Thymus (tissue), 14 donors: ENCODE results near the gene MYD88. TPM values are rescaled to one million over a fixed set of nuclear protein-coding genes. Genes with fewer than 3 reads are reported as not detected.

Source experiments
- DNase-seq, 9 donors: peaks; one replicate each; pipeline ENCODE4 v3.0.0-alpha.2; 2013; ENCODE audit warnings: low spot score in 9 of 9, low read depth in 6 of 9, missing footprints in 1 of 9
- H3K27ac ChIP-seq, 2 donors: one replicate each; pipeline ENCODE4 v1.5.1; 2013; ENCODE audit warnings: control low read depth in 1 of 2, low read depth in 1 of 2, low read length in 1 of 2, mild to moderate bottlenecking in 1 of 2, moderate library complexity in 1 of 2
- H3K27me3 ChIP-seq, 2 donors: one replicate each; pipeline ENCODE4 v1.5.1; 2013; ENCODE audit warnings: low read length in 1 of 2; ENCODE audit not compliant: control insufficient read depth in 2 of 2, insufficient read depth in 1 of 2
- H3K36me3 ChIP-seq, 2 donors: one replicate each; pipeline ENCODE4 v1.5.1; 2013; ENCODE audit warnings: low read length in 1 of 2, mild to moderate bottlenecking in 1 of 2, moderate library complexity in 1 of 2; ENCODE audit not compliant: control insufficient read depth in 2 of 2, insufficient read depth in 2 of 2
- H3K4me1 ChIP-seq, 2 donors: one replicate each; pipeline ENCODE4 v1.5.1; 2013; ENCODE audit warnings: low read length in 2 of 2; ENCODE audit not compliant: control insufficient read depth in 2 of 2, insufficient read depth in 2 of 2
- H3K4me3 ChIP-seq, 2 donors: one replicate each; pipeline ENCODE4 v1.5.1; 2013; ENCODE audit warnings: low read length in 2 of 2, control low read depth in 1 of 2, mild to moderate bottlenecking in 1 of 2
- H3K9me3 ChIP-seq, 2 donors: one replicate each; pipeline ENCODE4 v1.5.1; 2013; ENCODE audit warnings: low read length in 1 of 2, mild to moderate bottlenecking in 1 of 2; ENCODE audit not compliant: control insufficient read depth in 2 of 2, insufficient read depth in 1 of 2
- WGBS: extraction: QIAGEN DNeasy Blood & Tissue Kit; methylation state at CpG from one replicate; pipeline ENCODE4 v1.1.7; 2013; 5-methylcytosine and 5-hydroxymethylcytosine counted together
- long read RNA-seq, 10 donors: transcript quantifications; one replicate each; lab custom pipeline, GENCODE V29; 2026
- polyA plus RNA-seq: library from polyadenylated mRNA; stranded (reverse); fragments of 200-250 nt; gene quantifications from one replicate; pipeline ENCODE4 v1.2.3, GENCODE V29; 2013
- total RNA-seq: library from RNA; stranded (reverse); fragments of 120-200 nt; gene quantifications from one replicate; pipeline ENCODE4 v1.2.4, GENCODE V29; 2013
- donor health status: healthy.

The MYD88 gene
- 15.1 TPM for total RNA-seq
- polyA plus RNA-seq, result 54.3 TPM
- long read RNA-seq, donor 1, partial matches to known transcripts, result 0 of 4 reads
- long read RNA-seq, donor 1, other reads (novel, unspliced or antisense), result 0 of 4 reads
- long read RNA-seq, donor 2, transcript MYD88-201 (5 exons, 2,850 nt), result major isoform, 68 of 172 reads
- long read RNA-seq, donor 2, partial matches to known transcripts, result 78 of 172 reads
- long read RNA-seq, donor 2, other reads (novel, unspliced or antisense), result 12 of 172 reads
- long read RNA-seq, donor 3, transcript MYD88-201 (5 exons, 2,850 nt), result major isoform, 31 of 44 reads
- long read RNA-seq, donor 3, partial matches to known transcripts, result 0 of 44 reads
- long read RNA-seq, donor 3, other reads (novel, unspliced or antisense), result 7 of 44 reads
- long read RNA-seq, donor 4, transcript MYD88-201 (5 exons, 2,850 nt), result major isoform, 8 of 11 reads
- long read RNA-seq, donor 4, partial matches to known transcripts, result 0 of 11 reads
- long read RNA-seq, donor 4, other reads (novel, unspliced or antisense), result 0 of 11 reads
- long read RNA-seq, donor 5, transcript MYD88-201 (5 exons, 2,850 nt), result major isoform, 28 of 53 reads
- long read RNA-seq, donor 5, transcript MYD88-210 (2 exons, 3,314 nt), result minor isoform, 6 of 53 reads
- long read RNA-seq, donor 5, partial matches to known transcripts, result 6 of 53 reads
- long read RNA-seq, donor 5, other reads (novel, unspliced or antisense), result 10 of 53 reads
- long read RNA-seq, donor 6, transcript MYD88-201 (5 exons, 2,850 nt), result major isoform, 11 of 20 reads
- long read RNA-seq, donor 6, partial matches to known transcripts, result 7 of 20 reads
- long read RNA-seq, donor 6, other reads (novel, unspliced or antisense), result 0 of 20 reads
- long read RNA-seq, donor 7, transcript MYD88-201 (5 exons, 2,850 nt), result major isoform, 21 of 50 reads
- long read RNA-seq, donor 7, partial matches to known transcripts, result 28 of 50 reads
- long read RNA-seq, donor 7, other reads (novel, unspliced or antisense), result 0 of 50 reads
- long read RNA-seq, donor 8, transcript MYD88-201 (5 exons, 2,850 nt), result major isoform, 10 of 14 reads
- long read RNA-seq, donor 8, partial matches to known transcripts, result 0 of 14 reads
- long read RNA-seq, donor 8, other reads (novel, unspliced or antisense), result 0 of 14 reads
- long read RNA-seq, donor 9, transcript MYD88-201 (5 exons, 2,850 nt), result major isoform, 16 of 17 reads
- long read RNA-seq, donor 9, partial matches to known transcripts, result 0 of 17 reads
- long read RNA-seq, donor 9, other reads (novel, unspliced or antisense), result 0 of 17 reads
- long read RNA-seq, donor 10, transcript MYD88-201 (5 exons, 2,850 nt), result major isoform, 19 of 34 reads
- long read RNA-seq, donor 10, partial matches to known transcripts, result 13 of 34 reads
- long read RNA-seq, donor 10, other reads (novel, unspliced or antisense), result 0 of 34 reads

DNA sequence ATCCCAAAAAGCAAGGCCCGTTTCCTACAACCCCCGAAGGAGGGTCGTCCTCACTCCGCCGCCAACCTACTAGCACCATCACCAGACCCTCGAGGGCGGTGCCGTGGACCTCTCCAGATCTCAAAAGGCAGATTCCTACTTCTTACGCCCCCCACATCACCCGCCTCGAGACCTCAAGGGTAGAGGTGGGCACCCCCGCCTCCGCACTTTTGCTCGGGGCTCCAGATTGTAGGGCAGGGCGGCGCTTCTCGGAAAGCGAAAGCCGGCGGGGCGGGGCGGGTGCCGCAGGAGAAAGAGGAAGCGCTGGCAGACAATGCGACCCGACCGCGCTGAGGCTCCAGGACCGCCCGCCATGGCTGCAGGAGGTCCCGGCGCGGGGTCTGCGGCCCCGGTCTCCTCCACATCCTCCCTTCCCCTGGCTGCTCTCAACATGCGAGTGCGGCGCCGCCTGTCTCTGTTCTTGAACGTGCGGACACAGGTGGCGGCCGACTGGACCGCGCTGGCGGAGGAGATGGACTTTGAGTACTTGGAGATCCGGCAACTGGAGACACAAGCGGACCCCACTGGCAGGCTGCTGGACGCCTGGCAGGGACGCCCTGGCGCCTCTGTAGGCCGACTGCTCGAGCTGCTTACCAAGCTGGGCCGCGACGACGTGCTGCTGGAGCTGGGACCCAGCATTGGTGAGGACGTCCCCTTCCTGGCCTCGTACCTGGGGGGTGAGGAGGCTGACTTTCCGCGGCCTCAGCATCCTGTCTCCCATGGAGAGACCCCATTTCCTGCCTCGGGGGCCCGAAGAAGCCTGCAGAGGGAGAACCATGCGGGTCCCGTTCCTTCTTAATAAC lies at the start of gene MYD88:
MYD88 (plus strand) TSS at position 313 of the 842 bp plus-strand sequence; CDS start at position 353, 40 bp downstream.
- Histone ChIP-seq H3K27me3 (no peaks in the 10 kb centered on the region), H3K27ac (peak within 1 kb of the TSS; percentile 90 to 94), H3K9me3 (no peaks in the 10 kb centered on the region), H3K4me3 (peak within 1 kb of the TSS; percentile 93 to 96), H3K36me3 (peaks cover 33 to 36% of the 10 kb centered on the region in 2 donors), H3K4me1 (peaks cover 27 to 42% of the 10 kb centered on the region in 2 donors)
- peak in 6 of 9 donors; percentile 69 to 91 (median 80) for DNase-seq
- WGBS, result under 1% methylated on average over 65 of the region's 65 CpGs

DNA sequence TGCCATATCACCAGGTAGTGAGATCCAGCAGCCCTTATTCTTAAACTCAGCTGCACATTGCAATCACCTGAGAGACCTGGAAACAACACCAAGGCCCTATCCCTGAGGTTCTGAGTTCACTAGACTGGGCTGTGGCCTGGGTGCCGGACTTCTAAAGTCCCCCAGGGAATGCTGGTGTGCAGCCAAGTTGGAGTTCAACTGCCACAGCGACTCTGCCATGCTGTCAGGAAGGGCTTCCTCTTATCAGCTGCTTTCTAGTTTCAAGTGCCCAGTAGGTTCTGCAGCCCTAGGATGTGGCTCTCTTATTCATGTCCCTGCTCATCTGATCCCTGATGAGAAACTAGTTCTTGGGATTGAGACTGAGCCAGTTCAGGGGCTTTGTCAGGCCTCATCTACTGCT lies 49.3 kb upstream of the MYD88 start:
- DNase-seq, result no peak
- no peaks in the 10 kb centered on the region for H3K9me3 ChIP-seq
- 96% methylated on average over 2 of the region's 2 CpGs for whole genome bisulfite sequencing
- no peaks in the 10 kb centered on the region for H3K36me3 ChIP-seq
- H3K4me1 ChIP-seq, result peaks cover 0 to 4% of the 10 kb centered on the region in 2 donors
- no peak overlapping the region for H3K4me3 ChIP-seq
- H3K27ac ChIP-seq, result no peak overlapping the region
- no peaks in the 10 kb centered on the region for H3K27me3 ChIP-seq

DNA sequence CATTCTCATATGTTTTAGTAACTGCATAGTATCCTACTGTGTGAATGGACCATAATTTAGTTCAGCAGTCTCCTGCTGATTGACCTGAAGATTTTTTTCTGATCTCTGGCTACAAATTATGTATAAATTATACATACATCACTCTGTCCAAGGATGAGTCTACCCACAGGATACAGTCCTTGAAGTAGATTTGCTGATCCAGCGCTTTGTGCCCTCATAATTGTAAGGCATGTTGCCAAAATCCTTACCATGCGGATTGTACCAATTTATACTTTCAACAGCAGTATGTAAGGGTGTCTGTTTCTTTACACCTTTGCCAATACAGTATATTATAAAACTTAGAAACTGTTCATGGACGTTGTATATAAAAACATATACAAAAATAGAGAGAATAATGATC lies 48.0 kb upstream of the MYD88 start:
- Histone ChIP-seq H3K4me3 (no peak overlapping the region), H3K36me3 (no peaks in the 10 kb centered on the region), H3K27me3 (no peaks in the 10 kb centered on the region), H3K27ac (no peak overlapping the region), H3K9me3 (no peaks in the 10 kb centered on the region), H3K4me1 (peaks cover 0 to 4% of the 10 kb centered on the region in 2 donors)
- 98% methylated on average over 3 of the region's 3 CpGs for WGBS
- no peak for DNase-seq

GRCh38 chr3:38094999-38095398 lies 43.5 kb upstream of the MYD88 start:
- WGBS, result 96% methylated on average over 3 of the region's 3 CpGs
- Histone ChIP-seq H3K36me3 (no peaks in the 10 kb centered on the region), H3K9me3 (no peaks in the 10 kb centered on the region), H3K27me3 (peaks cover 0 to 2% of the 10 kb centered on the region in 2 donors), H3K4me1 (no peaks in the 10 kb centered on the region), H3K27ac (no peak overlapping the region), H3K4me3 (no peak overlapping the region)
- no peak for DNase-seq

GRCh38 chr3:38095669-38096483 lies 42.6 kb upstream of the MYD88 start:
- H3K36me3 ChIP-seq, result no peaks in the 10 kb centered on the region
- WGBS, result 95% methylated on average over 6 of the region's 6 CpGs
- peaks cover 0 to 2% of the 10 kb centered on the region in 2 donors for H3K27me3 ChIP-seq
- no peaks in the 10 kb centered on the region for H3K4me1 ChIP-seq
- no peaks in the 10 kb centered on the region for H3K9me3 ChIP-seq
- DNase-seq, result no peak
- no peak overlapping the region for H3K27ac ChIP-seq
- H3K4me3 ChIP-seq, result no peak overlapping the region

GRCh38 chr3:38097446-38098375 lies 40.8 kb upstream of the MYD88 start:
- WGBS, result 89% methylated on average over 19 of the region's 19 CpGs
- Histone ChIP-seq H3K27ac (no peak overlapping the region), H3K4me3 (no peak overlapping the region), H3K27me3 (peaks cover 0 to 2% of the 10 kb centered on the region in 2 donors), H3K4me1 (no peaks in the 10 kb centered on the region), H3K9me3 (no peaks in the 10 kb centered on the region), H3K36me3 (no peaks in the 10 kb centered on the region)
- no peak for DNase-seq

DNA sequence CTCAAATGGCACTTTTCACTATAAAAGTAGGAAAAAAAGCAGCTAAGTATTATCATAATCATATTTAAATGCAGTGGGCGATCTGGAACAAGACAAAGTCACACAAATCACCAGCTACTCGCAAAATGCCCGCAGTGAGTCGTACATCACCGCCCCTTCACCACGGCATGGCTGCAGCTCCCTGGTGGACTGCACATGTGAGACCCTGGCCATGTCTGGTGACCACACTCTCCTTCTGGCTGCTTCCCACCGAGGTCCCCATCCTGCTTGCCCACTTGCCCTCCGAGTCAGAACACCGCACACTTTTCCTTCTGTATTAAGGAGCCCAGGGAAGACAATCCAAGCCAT lies 40.1 kb upstream of the MYD88 start:
- H3K4me1 ChIP-seq, result no peaks in the 10 kb centered on the region
- no peaks in the 10 kb centered on the region for H3K36me3 ChIP-seq
- no peaks in the 10 kb centered on the region for H3K9me3 ChIP-seq
- WGBS, result 91% methylated on average over 9 of the region's 9 CpGs
- H3K4me3 ChIP-seq, result no peak overlapping the region
- H3K27me3 ChIP-seq, result peaks cover 0 to 2% of the 10 kb centered on the region in 2 donors
- no peak for DNase-seq
- H3K27ac ChIP-seq, result no peak overlapping the region
